Measurements from ENCODE around the gene WASF3.

WASF3 gene

GRCh38 chr13:26699197-26699490 lies 141.7 kb downstream of the WASF3 start:
- H3K4me3 ChIP-seq (ENCODE audit: low read depth in 1 of 2, low read length in 2 of 2) = no peak overlapping the region

GRCh38 chr13:26705536-26705935 lies 148.1 kb downstream of the WASF3 start:
- no peak overlapping the region for H3K27ac ChIP-seq (ENCODE audit: low read length)
- no peaks in the 10 kb centered on the region for H3K36me3 ChIP-seq (ENCODE audit: control insufficient read depth in 1 of 2, insufficient read depth in 2 of 2, low read length in 2 of 2)
- H3K9me3 ChIP-seq (ENCODE audit: control insufficient read depth in 1 of 2, low read length in 2 of 2) = no peaks in the 10 kb centered on the region
- no peak overlapping the region for H3K4me3 ChIP-seq (ENCODE audit: low read depth in 1 of 2, low read length in 2 of 2)
- no peaks in the 10 kb centered on the region for H3K4me1 ChIP-seq (ENCODE audit: control insufficient read depth in 1 of 2, insufficient read depth in 2 of 2, low read length in 2 of 2)
- peaks cover 4% of the 10 kb centered on the region for H3K27me3 ChIP-seq (ENCODE audit: low read depth, low read length)

More at GRCh38 chr13:26699197-26699490, 141.7 kb downstream of the WASF3 start:
- Histone ChIP-seq H3K27ac (ENCODE audit: low read length) (no peak overlapping the region), H3K9me3 (ENCODE audit: control insufficient read depth in 1 of 2, low read length in 2 of 2) (no peaks in the 10 kb centered on the region), H3K27me3 (ENCODE audit: low read depth, low read length) (no peaks in the 10 kb centered on the region), H3K36me3 (ENCODE audit: control insufficient read depth in 1 of 2, insufficient read depth in 2 of 2, low read length in 2 of 2) (no peaks in the 10 kb centered on the region), H3K4me1 (ENCODE audit: control insufficient read depth in 1 of 2, insufficient read depth in 2 of 2, low read length in 2 of 2) (peaks cover 0 to 4% of the 10 kb centered on the region in 2 donors)

- H3K4me3 ChIP-seq (ENCODE audit: low read depth in 1 of 2, low read length in 2 of 2) = no peak overlapping the region
- no peaks in the 10 kb centered on the region for H3K36me3 ChIP-seq (ENCODE audit: control insufficient read depth in 1 of 2, insufficient read depth in 2 of 2, low read length in 2 of 2)
- no peak overlapping the region for H3K27ac ChIP-seq (ENCODE audit: low read length)
Measured at GRCh38 chr13:26706381-26706780, 148.9 kb downstream of the WASF3 start.

GRCh38 chr13:26707122-26708006 lies 149.9 kb downstream of the WASF3 start:
- H3K36me3 ChIP-seq (ENCODE audit: control insufficient read depth in 1 of 2, insufficient read depth in 2 of 2, low read length in 2 of 2) = no peaks in the 10 kb centered on the region
- H3K9me3 ChIP-seq (ENCODE audit: control insufficient read depth in 1 of 2, low read length in 2 of 2) = no peaks in the 10 kb centered on the region
- H3K4me3 ChIP-seq (ENCODE audit: low read depth in 1 of 2, low read length in 2 of 2) = no peak overlapping the region
- H3K27ac ChIP-seq (ENCODE audit: low read length) = no peak overlapping the region
- no peaks in the 10 kb centered on the region for H3K4me1 ChIP-seq (ENCODE audit: control insufficient read depth in 1 of 2, insufficient read depth in 2 of 2, low read length in 2 of 2)
- H3K27me3 ChIP-seq (ENCODE audit: low read depth, low read length) = peaks cover 4% of the 10 kb centered on the region

More at GRCh38 chr13:26706381-26706780, 148.9 kb downstream of the WASF3 start:
- no peaks in the 10 kb centered on the region for H3K9me3 ChIP-seq (ENCODE audit: control insufficient read depth in 1 of 2, low read length in 2 of 2)
- no peaks in the 10 kb centered on the region for H3K4me1 ChIP-seq (ENCODE audit: control insufficient read depth in 1 of 2, insufficient read depth in 2 of 2, low read length in 2 of 2)
- H3K27me3 ChIP-seq (ENCODE audit: low read depth, low read length) = peaks cover 4% of the 10 kb centered on the region

- H3K4me3 ChIP-seq (ENCODE audit: low read depth in 1 of 2, low read length in 2 of 2) = no peak overlapping the region
- H3K36me3 ChIP-seq (ENCODE audit: control insufficient read depth in 1 of 2, insufficient read depth in 2 of 2, low read length in 2 of 2) = no peaks in the 10 kb centered on the region
- H3K4me1 ChIP-seq (ENCODE audit: control insufficient read depth in 1 of 2, insufficient read depth in 2 of 2, low read length in 2 of 2) = no peaks in the 10 kb centered on the region
- H3K27me3 ChIP-seq (ENCODE audit: low read depth, low read length) = peaks cover 4% of the 10 kb centered on the region
- H3K27ac ChIP-seq (ENCODE audit: low read length) = no peak overlapping the region
- peaks cover 0 to 2% of the 10 kb centered on the region in 2 donors for H3K9me3 ChIP-seq (ENCODE audit: control insufficient read depth in 1 of 2, low read length in 2 of 2)
Measured at GRCh38 chr13:26708007-26708297, 150.5 kb downstream of the WASF3 start.

- H3K4me1 ChIP-seq (ENCODE audit: control insufficient read depth in 1 of 2, insufficient read depth in 2 of 2, low read length in 2 of 2) = no peaks in the 10 kb centered on the region
- H3K27ac ChIP-seq (ENCODE audit: low read length) = no peak overlapping the region
Measured at GRCh38 chr13:26709461-26709860, 152.0 kb downstream of the WASF3 start.

GRCh38 chr13:26710166-26710565 lies 152.7 kb downstream of the WASF3 start:
- Histone ChIP-seq H3K9me3 (ENCODE audit: control insufficient read depth in 1 of 2, low read length in 2 of 2) (peaks cover 0 to 2% of the 10 kb centered on the region in 2 donors), H3K36me3 (ENCODE audit: control insufficient read depth in 1 of 2, insufficient read depth in 2 of 2, low read length in 2 of 2) (no peaks in the 10 kb centered on the region), H3K27ac (ENCODE audit: low read length) (no peak overlapping the region), H3K4me1 (ENCODE audit: control insufficient read depth in 1 of 2, insufficient read depth in 2 of 2, low read length in 2 of 2) (no peaks in the 10 kb centered on the region), H3K27me3 (ENCODE audit: low read depth, low read length) (peaks cover 4% of the 10 kb centered on the region), H3K4me3 (ENCODE audit: low read depth in 1 of 2, low read length in 2 of 2) (no peak overlapping the region)

More at GRCh38 chr13:26709461-26709860, 152.0 kb downstream of the WASF3 start:
- H3K9me3 ChIP-seq (ENCODE audit: control insufficient read depth in 1 of 2, low read length in 2 of 2) = peaks cover 0 to 2% of the 10 kb centered on the region in 2 donors
- no peaks in the 10 kb centered on the region for H3K36me3 ChIP-seq (ENCODE audit: control insufficient read depth in 1 of 2, insufficient read depth in 2 of 2, low read length in 2 of 2)
- H3K27me3 ChIP-seq (ENCODE audit: low read depth, low read length) = peaks cover 4% of the 10 kb centered on the region
- H3K4me3 ChIP-seq (ENCODE audit: low read depth in 1 of 2, low read length in 2 of 2) = no peak overlapping the region

- Histone ChIP-seq H3K4me3 (ENCODE audit: low read depth in 1 of 2, low read length in 2 of 2) (no peak overlapping the region), H3K9me3 (ENCODE audit: control insufficient read depth in 1 of 2, low read length in 2 of 2) (peaks cover 0 to 2% of the 10 kb centered on the region in 2 donors)
Measured at GRCh38 chr13:26711211-26711610, 153.7 kb downstream of the WASF3 start.

GRCh38 chr13:26713341-26713740 lies 155.9 kb downstream of the WASF3 start:
- Histone ChIP-seq H3K36me3 (ENCODE audit: control insufficient read depth in 1 of 2, insufficient read depth in 2 of 2, low read length in 2 of 2) (no peaks in the 10 kb centered on the region), H3K9me3 (ENCODE audit: control insufficient read depth in 1 of 2, low read length in 2 of 2) (peaks cover 0 to 2% of the 10 kb centered on the region in 2 donors), H3K27ac (ENCODE audit: low read length) (no peak overlapping the region), H3K4me3 (ENCODE audit: low read depth in 1 of 2, low read length in 2 of 2) (no peak overlapping the region), H3K4me1 (ENCODE audit: control insufficient read depth in 1 of 2, insufficient read depth in 2 of 2, low read length in 2 of 2) (no peaks in the 10 kb centered on the region), H3K27me3 (ENCODE audit: low read depth, low read length) (no peaks in the 10 kb centered on the region)

More at GRCh38 chr13:26711211-26711610, 153.7 kb downstream of the WASF3 start:
- Histone ChIP-seq H3K27ac (ENCODE audit: low read length) (no peak overlapping the region), H3K27me3 (ENCODE audit: low read depth, low read length) (no peaks in the 10 kb centered on the region), H3K4me1 (ENCODE audit: control insufficient read depth in 1 of 2, insufficient read depth in 2 of 2, low read length in 2 of 2) (no peaks in the 10 kb centered on the region), H3K36me3 (ENCODE audit: control insufficient read depth in 1 of 2, insufficient read depth in 2 of 2, low read length in 2 of 2) (no peaks in the 10 kb centered on the region)

GRCh38 chr13:26716984-26717383 lies 159.5 kb downstream of the WASF3 start:
- Histone ChIP-seq H3K27ac (ENCODE audit: low read length) (no peak overlapping the region), H3K36me3 (ENCODE audit: control insufficient read depth in 1 of 2, insufficient read depth in 2 of 2, low read length in 2 of 2) (no peaks in the 10 kb centered on the region), H3K4me3 (ENCODE audit: low read depth in 1 of 2, low read length in 2 of 2) (no peak overlapping the region), H3K9me3 (ENCODE audit: control insufficient read depth in 1 of 2, low read length in 2 of 2) (peaks cover 0 to 2% of the 10 kb centered on the region in 2 donors), H3K27me3 (ENCODE audit: low read depth, low read length) (no peaks in the 10 kb centered on the region), H3K4me1 (ENCODE audit: control insufficient read depth in 1 of 2, insufficient read depth in 2 of 2, low read length in 2 of 2) (no peaks in the 10 kb centered on the region)

GRCh38 chr13:26718146-26718545 lies 160.7 kb downstream of the WASF3 start:
- Histone ChIP-seq H3K4me3 (ENCODE audit: low read depth in 1 of 2, low read length in 2 of 2) (no peak overlapping the region), H3K27me3 (ENCODE audit: low read depth, low read length) (no peaks in the 10 kb centered on the region), H3K27ac (ENCODE audit: low read length) (no peak overlapping the region), H3K36me3 (ENCODE audit: control insufficient read depth in 1 of 2, insufficient read depth in 2 of 2, low read length in 2 of 2) (no peaks in the 10 kb centered on the region), H3K4me1 (ENCODE audit: control insufficient read depth in 1 of 2, insufficient read depth in 2 of 2, low read length in 2 of 2) (no peaks in the 10 kb centered on the region), H3K9me3 (ENCODE audit: control insufficient read depth in 1 of 2, low read length in 2 of 2) (no peaks in the 10 kb centered on the region)

GRCh38 chr13:26718872-26719271 lies 161.4 kb downstream of the WASF3 start:
- no peaks in the 10 kb centered on the region for H3K9me3 ChIP-seq (ENCODE audit: control insufficient read depth in 1 of 2, low read length in 2 of 2)
- no peaks in the 10 kb centered on the region for H3K4me1 ChIP-seq (ENCODE audit: control insufficient read depth in 1 of 2, insufficient read depth in 2 of 2, low read length in 2 of 2)
- H3K4me3 ChIP-seq (ENCODE audit: low read depth in 1 of 2, low read length in 2 of 2) = no peak overlapping the region
- H3K36me3 ChIP-seq (ENCODE audit: control insufficient read depth in 1 of 2, insufficient read depth in 2 of 2, low read length in 2 of 2) = no peaks in the 10 kb centered on the region
- no peak overlapping the region for H3K27ac ChIP-seq (ENCODE audit: low read length)
- H3K27me3 ChIP-seq (ENCODE audit: low read depth, low read length) = no peaks in the 10 kb centered on the region
